DND-41 (cell line): ENCODE measurements around the gene ELMO2.
A peak's percentile ranks its signal among the peaks of the same experiment; 100 is the strongest.

Source experiments
- ATAC-seq: fragments of 200-7000 bp; cut with Tn5 transposase; 3 replicates; pipeline ENCODE4 v1.9.1; 2021; ENCODE audit warnings: low read depth; ENCODE audit not compliant: insufficient read depth
- DNase-seq: peaks from one replicate; pipeline ENCODE4 v3.0.0-alpha.2; 2020
- H2AFZ ChIP-seq: 2 replicates; pipeline ENCODE4 v1.6.0; 2012; ENCODE audit warnings: low read depth, low read length
- H3K27ac ChIP-seq: 2 replicates; pipeline ENCODE4 v1.5.1; 2012; ENCODE audit warnings: low read length, inconsistent platforms
- H3K27me3 ChIP-seq: fragments of 200-600 bp; sonication (generic); 2 replicates; pipeline ENCODE4 v1.6.0; 2012; ENCODE audit warnings: low read length, mild to moderate bottlenecking, inconsistent platforms; ENCODE audit not compliant: insufficient read depth, poor library complexity
- H3K36me3 ChIP-seq: 2 replicates; pipeline ENCODE4 v1.5.1; 2012; ENCODE audit warnings: low read length, inconsistent platforms; ENCODE audit not compliant: insufficient read depth
- H3K4me1 ChIP-seq: 2 replicates; pipeline ENCODE4 v1.5.1; 2012; ENCODE audit warnings: mild to moderate bottlenecking, low read length; ENCODE audit not compliant: insufficient read depth
- H3K4me2 ChIP-seq: 2 replicates; pipeline ENCODE4 v1.6.0; 2012; ENCODE audit warnings: mild to moderate bottlenecking, moderate library complexity, low read length, inconsistent platforms; ENCODE audit not compliant: insufficient read depth
- H3K4me3 ChIP-seq, 2 experiments: fragments of 200-600 bp in 1 of 2; shearing (Covaris generic) in 1 of 2; 2 replicates each; pipeline ENCODE4 v1.5.1; 2012 to 2016; ENCODE audit warnings: inconsistent platforms in 2 of 2, low read length in 2 of 2, mild to moderate bottlenecking in 2 of 2, low read depth in 1 of 2, moderate library complexity in 1 of 2
- H3K79me2 ChIP-seq: 2 replicates; pipeline ENCODE4 v1.6.0; 2012; ENCODE audit warnings: low read length, inconsistent platforms; ENCODE audit not compliant: insufficient read depth
- H3K9ac ChIP-seq: 2 replicates; pipeline ENCODE4 v1.6.0; 2012; ENCODE audit warnings: low read depth, mild to moderate bottlenecking, inconsistent platforms, low read length, moderate library complexity
- H3K9me3 ChIP-seq: 2 replicates; pipeline ENCODE4 v1.5.1; 2012; ENCODE audit warnings: low read length, moderate library complexity, mild to moderate bottlenecking, inconsistent platforms; ENCODE audit not compliant: insufficient read depth, severe bottlenecking
- H4K20me1 ChIP-seq: 2 replicates; pipeline ENCODE4 v1.6.0; 2012; ENCODE audit warnings: low read length; ENCODE audit not compliant: insufficient read depth
- EZH2 ChIP-seq: IDR thresholded peaks from 3 replicates; pipeline ENCODE4 v1.6.1; 2012; ENCODE audit warnings: borderline replicate concordance, low read depth, mild to moderate bottlenecking, moderate library complexity, low read length, inconsistent platforms; ENCODE audit not compliant: severe bottlenecking
- TF ChIP-seq, protein P1 (sequence below): IDR thresholded peaks from 2 replicates; pipeline ENCODE4 v1.5.1; 2012; ENCODE audit warnings: borderline replicate concordance, low read length, moderate library complexity, mild to moderate bottlenecking; ENCODE audit not compliant: poor library complexity, severe bottlenecking; ENCODE audit errors: extremely low read depth

Gene ELMO2

DNA sequence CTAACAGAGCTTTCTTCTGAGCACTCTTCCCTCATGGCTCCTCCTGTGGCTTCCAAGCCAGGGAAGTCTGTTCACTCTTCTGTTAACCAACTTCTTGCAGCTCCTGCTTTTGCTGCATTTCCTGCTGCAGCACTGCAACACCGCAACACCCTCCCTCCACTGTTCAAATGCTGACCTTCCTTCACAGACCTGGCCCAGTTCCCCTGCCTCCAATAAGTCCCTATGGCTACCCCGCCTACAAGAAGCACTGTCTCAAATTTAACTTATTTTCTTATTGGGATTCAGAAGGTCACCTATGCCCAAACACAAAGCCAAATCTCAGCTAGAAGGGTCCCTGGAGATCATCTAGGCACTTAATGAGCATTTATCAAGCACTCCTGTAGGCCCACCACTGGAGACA is 44.6 kb downstream of the ELMO2 start:
- Histone ChIP-seq H3K36me3 (peaks cover 71% of the 10 kb centered on the region), H3K79me2 (peaks cover 50% of the 10 kb centered on the region), H3K27me3 (no peaks in the 10 kb centered on the region), H3K9ac (no peak overlapping the region), H3K27ac (no peak overlapping the region), H3K4me2 (peak overlapping the region; percentile 99), H2AFZ (no peak overlapping the region), H4K20me1 (peaks cover 64% of the 10 kb centered on the region), H3K4me1 (peaks cover 37% of the 10 kb centered on the region), H3K9me3 (no peaks in the 10 kb centered on the region), H3K4me3 (no peak overlapping the region)
- DNase-seq = no peak
- TF ChIP-seq, protein P1, sequence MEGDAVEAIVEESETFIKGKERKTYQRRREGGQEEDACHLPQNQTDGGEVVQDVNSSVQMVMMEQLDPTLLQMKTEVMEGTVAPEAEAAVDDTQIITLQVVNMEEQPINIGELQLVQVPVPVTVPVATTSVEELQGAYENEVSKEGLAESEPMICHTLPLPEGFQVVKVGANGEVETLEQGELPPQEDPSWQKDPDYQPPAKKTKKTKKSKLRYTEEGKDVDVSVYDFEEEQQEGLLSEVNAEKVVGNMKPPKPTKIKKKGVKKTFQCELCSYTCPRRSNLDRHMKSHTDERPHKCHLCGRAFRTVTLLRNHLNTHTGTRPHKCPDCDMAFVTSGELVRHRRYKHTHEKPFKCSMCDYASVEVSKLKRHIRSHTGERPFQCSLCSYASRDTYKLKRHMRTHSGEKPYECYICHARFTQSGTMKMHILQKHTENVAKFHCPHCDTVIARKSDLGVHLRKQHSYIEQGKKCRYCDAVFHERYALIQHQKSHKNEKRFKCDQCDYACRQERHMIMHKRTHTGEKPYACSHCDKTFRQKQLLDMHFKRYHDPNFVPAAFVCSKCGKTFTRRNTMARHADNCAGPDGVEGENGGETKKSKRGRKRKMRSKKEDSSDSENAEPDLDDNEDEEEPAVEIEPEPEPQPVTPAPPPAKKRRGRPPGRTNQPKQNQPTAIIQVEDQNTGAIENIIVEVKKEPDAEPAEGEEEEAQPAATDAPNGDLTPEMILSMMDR = no peak
- TF ChIP-seq EZH2 = no peak
- no peak for ATAC-seq

DNA sequence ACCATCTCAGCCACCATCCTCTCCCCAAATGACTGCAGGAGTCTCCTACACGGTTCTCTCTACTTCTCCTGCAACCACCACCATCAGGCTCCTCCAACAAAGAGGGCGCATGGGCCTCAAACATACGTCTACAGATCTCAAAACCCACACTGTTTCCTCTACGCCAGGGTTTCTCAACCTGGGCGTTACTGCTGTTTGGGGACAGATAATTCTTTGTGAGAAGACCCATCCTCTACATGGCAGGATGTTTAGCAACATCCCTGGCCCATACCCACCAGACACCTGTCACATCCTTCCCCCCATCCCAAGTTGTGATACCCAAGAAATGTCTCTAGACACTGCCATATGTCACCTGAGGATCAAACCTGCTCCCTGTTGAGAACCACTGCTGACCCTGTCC is 45.0 kb downstream of the ELMO2 start:
- no peak for DNase-seq

DNA sequence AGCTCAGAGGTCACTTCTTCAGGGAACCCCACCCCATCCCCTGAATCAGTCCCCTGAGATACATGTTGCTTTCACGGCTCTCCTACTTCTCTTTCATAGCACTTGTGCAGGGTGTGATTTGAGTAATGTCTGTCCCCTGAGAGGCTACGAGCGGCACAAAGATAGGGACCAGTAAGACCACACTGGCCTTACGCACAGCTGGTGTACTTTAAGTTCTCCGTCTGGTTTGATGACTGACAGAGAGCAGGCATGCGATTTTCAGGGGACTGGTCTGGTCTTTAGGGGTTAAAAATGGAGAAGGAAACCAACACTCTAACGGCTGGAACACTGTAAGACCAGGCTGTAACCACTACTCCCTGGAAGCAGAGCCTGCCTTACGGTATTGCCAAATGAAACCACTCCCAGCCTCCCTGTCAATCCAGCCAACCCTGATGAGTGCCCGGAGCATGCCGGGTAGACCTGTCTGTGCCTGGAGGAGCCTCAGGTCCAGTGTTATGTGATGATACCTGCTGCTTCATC is 47.1 kb downstream of the ELMO2 start:
- peaks cover 27% of the 10 kb centered on the region for H3K4me1 ChIP-seq
- TF ChIP-seq, protein P1 = no peak
- no peak for TF ChIP-seq EZH2
- no peak overlapping the region for H3K4me3 ChIP-seq
- no peak overlapping the region for H3K4me2 ChIP-seq
- no peaks in the 10 kb centered on the region for H3K27me3 ChIP-seq
- no peak overlapping the region for H2AFZ ChIP-seq
- peaks cover 74% of the 10 kb centered on the region for H4K20me1 ChIP-seq
- DNase-seq = no peak
- no peak overlapping the region for H3K27ac ChIP-seq
- H3K79me2 ChIP-seq = peaks cover 50% of the 10 kb centered on the region
- no peak for ATAC-seq
- H3K9ac ChIP-seq = no peak overlapping the region
- peaks cover 77% of the 10 kb centered on the region for H3K36me3 ChIP-seq
- no peaks in the 10 kb centered on the region for H3K9me3 ChIP-seq

More for the DNA sequence above, 45.0 kb downstream of the ELMO2 start:
- H2AFZ ChIP-seq = no peak overlapping the region
- H3K4me2 ChIP-seq = peak overlapping the region; percentile 99; the same call in 1 of the 2 replicates
- ATAC-seq = no peak
- no peak overlapping the region for H3K27ac ChIP-seq
- H3K9ac ChIP-seq = no peak overlapping the region
- H3K4me1 ChIP-seq = peaks cover 37% of the 10 kb centered on the region
- H3K27me3 ChIP-seq = no peaks in the 10 kb centered on the region
- no peak for TF ChIP-seq EZH2
- TF ChIP-seq, protein P1 = no peak
- H3K9me3 ChIP-seq = no peaks in the 10 kb centered on the region
- H3K79me2 ChIP-seq = peaks cover 50% of the 10 kb centered on the region
- H3K36me3 ChIP-seq = peaks cover 69% of the 10 kb centered on the region
- peaks cover 69% of the 10 kb centered on the region for H4K20me1 ChIP-seq
- H3K4me3 ChIP-seq = no peak overlapping the region
